NCI-H510A treated with DMSO at 0.1 percent for 48 hours (cell line): ENCODE results near the gene ZNF496.
"Not testable (repeated sequence)": the region's sequence is repeated elsewhere in the genome, so short reads cannot be mapped to it uniquely, and the experiment has no call there.

Experiments used
- DNase-seq: peaks from one replicate; lab custom pipeline; 2025; lab: John Stamatoyannopoulos, UW

The ZNF496 gene

DNA sequence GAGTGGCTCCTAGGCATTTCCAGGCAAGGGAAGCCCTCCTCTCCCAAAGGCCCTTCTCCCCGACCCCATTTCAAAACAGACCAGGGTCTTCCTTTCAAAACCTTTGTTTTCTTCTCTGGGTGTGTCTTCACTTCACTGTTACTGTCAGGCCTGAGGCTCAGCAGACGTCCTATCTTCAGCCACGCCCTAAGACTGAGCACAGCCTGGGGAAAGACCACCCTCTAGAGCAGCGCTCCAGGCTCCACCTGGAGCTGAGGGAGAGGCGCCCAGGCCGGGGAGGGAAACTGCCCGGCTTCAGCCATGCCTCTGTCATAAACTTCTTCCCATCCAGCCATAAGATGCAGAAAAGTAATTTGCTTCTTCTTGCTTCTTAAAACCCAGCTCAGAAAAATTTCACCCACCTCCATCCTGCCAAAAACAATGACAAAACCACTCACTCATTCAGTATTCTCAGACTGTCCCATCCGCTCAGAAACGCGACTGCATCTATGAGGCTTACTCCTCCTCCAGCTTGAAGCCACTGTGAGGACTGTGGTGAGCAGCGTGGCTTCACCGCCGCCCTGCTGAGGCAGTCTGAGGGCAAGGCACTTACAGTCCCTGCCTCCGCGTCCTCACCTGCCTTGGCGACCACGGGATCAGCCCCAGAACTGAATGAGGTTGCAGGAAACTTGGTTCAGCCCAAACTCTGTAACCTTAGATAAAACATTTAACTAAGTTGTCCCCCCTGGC, 39.7 kb downstream of the ZNF496 start:
- DNase-seq = no peak

DNA sequence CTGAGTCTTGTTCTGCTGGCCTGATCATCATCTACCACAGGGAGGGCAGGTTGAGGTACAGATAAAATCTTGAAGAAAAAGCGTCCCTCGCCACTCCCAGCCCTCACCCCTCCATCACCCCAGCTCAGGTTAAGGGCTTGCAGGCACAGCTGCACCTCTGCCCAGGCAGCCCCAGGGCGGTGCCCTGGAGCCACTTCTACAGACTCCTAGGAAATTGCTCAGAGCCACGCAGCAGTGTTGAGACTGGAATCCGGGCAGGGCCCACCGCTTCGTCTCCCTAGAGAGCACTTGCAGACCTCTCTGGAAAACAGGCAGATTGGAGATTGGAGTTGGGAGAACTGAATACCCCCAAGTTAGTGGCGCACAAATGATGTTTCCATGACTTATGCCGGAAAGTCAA, 40.5 kb downstream of the ZNF496 start:
- no peak for DNase-seq

- DNase-seq = no peak
Observed at GRCh38 chr1:247290576-247290975, 41.1 kb downstream of the ZNF496 start.

GRCh38 chr1:247289274-247289892, 42.3 kb downstream of the ZNF496 start:
- DNase-seq = not testable (repeated sequence)

GRCh38 chr1:247288341-247288740, 43.3 kb downstream of the ZNF496 start:
- no peak for DNase-seq

GRCh38 chr1:247287460-247287859, 44.2 kb downstream of the ZNF496 start:
- DNase-seq = no peak

- DNase-seq = no peak
Observed at GRCh38 chr1:247286134-247286670, 45.5 kb downstream of the ZNF496 start.

DNA sequence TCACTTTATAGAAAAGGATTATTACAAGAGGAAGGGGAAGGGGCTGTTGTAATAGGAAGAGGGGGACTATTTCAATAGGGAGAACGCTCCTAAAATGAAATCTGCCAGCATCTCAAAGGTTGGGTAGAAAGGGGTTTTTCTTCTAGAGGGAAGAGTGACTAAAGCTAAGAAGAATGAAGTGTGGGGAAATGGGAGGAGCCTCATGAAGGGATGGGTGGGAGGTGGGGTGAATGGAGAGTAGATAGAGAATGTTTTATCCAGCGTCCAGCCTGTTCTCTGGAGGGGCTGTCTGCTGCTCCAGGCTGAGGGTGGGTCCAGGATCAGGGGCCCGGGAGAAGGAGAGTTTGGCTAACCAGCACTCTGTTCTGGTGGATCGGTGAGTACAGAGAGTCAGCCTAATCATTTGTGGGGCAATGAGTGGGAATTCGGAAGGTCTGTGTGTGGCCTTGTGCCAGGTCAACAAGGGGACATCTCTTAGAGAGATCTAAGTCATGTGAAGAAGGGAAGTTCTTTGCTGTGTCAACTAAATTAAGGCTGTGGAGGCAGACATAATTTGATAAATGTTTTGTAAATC, 50.6 kb downstream of the ZNF496 start:
- DNase-seq = no peak

DNA sequence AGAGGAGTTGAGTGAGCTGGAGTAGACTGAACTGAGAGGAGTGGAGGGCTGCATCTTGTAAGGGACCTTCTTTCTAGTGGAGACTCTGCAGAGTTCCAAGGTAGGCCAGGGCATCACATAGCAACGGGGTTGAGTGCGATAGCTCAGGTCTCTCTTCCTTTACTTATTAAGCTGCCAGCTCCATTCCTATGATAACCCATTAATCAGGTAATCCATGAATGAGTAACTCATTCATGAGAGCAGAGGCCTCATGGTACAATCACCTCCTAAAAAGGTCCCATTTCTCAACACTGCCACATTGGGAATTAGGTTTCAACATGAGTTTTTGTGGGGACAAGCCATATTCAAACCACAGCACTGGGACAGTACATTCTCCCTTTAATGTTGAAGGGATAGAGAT, 54.5 kb downstream of the ZNF496 start:
- no peak for DNase-seq

DNA sequence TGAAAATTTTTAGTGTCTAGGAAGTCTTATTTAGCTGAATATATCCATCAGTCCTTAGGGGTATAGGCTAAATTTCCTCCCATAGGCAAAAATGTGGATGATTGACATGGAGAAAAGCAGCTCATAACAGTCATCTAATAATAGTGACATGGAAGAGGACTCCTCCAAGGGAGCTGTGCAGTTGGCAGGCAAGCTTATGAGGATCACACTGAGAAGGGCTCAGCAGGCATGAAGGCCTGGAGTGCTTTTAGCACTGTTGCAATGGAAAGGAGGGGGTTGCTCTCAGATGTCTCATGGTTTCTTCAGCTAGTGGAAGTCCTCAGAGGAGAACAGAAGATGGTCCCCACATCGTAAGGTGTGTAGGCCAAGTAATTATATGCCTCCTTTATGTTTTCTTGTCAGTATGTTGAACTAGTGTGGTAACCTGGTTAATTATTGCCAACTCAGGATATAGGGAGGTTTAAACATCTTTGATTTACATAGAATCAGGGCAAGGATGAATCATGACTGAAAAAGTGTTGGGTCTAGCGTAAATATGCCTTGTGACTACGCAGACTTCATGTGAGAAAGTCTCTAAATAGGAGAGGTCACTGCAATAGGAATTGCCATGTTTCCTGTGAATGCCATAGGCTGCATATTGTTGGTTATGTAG, 56.9 kb downstream of the ZNF496 start:
- no peak for DNase-seq

- DNase-seq = no peak
Observed at GRCh38 chr1:247273013-247273412, 58.7 kb downstream of the ZNF496 start.

GRCh38 chr1:247270003-247270402, 61.7 kb downstream of the ZNF496 start:
- no peak for DNase-seq

GRCh38 chr1:247269133-247269532, 62.5 kb downstream of the ZNF496 start:
- no peak for DNase-seq

DNA sequence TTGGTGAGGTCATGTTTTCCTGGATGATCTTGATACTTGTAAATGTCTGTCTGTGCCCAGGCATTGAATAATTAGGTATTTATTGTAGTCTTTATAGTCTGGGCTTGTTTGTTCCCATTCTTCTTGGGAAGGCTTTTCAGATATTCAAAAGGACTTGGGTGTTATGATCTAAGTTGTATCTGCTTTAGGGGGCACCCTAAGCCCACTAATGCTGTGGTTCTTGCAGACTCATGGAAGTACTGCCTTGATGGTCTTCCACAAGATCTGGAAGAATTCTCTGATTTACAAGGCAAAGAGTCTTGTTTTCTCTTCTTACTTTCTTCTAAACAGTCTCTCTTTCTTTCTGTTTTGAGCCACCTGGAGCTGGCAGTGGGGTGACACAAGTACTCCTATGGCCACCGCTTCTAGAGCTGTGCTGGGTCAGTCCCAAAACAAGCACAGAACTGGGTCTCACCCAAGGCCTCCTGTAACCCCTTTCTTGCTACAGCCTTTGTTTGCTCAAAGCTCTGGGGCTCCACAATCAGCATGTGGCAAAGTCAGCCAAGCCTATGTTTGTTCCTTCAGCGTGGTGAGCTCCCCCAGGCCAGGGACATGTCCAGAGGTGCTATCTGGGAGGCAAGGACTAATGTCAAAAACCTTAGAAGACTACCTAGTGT, 63.1 kb downstream of the ZNF496 start:
- no peak for DNase-seq

- DNase-seq = no peak
Observed at GRCh38 chr1:247266053-247266452, 65.6 kb downstream of the ZNF496 start.

GRCh38 chr1:247255772-247256171, 75.9 kb downstream of the ZNF496 start, which contains the start of gene VN1R5:
TSS of gene VN1R5 (plus strand) at chr1:247256072.
- DNase-seq = not testable (repeated sequence)

- no peak for DNase-seq
Observed at GRCh38 chr1:247247568-247247967, 84.1 kb downstream of the ZNF496 start.
